Measurements from ENCODE around the gene CBX2.
A peak's percentile ranks its signal among the peaks of the same experiment; 100 is the strongest.

The CBX2 gene

GRCh38 chr17:79832218-79833109 lies 54.5 kb downstream of the CBX2 start:
- DNase-seq (ENCODE audit: low spot score in 2 of 2), result no peak
- no peaks in the 10 kb centered on the region for H3K27me3 Mint-ChIP-seq
- no peaks in the 10 kb centered on the region for H3K9me3 Mint-ChIP-seq
- peaks cover 36% of the 10 kb centered on the region for H3K36me3 Mint-ChIP-seq (ENCODE audit: insufficient read depth)
- ATAC-seq (replicated peaks; ENCODE audit: extremely low read depth, poor library complexity, severe bottlenecking), result no peak
- H3K4me1 Mint-ChIP-seq, result peaks cover 30% of the 10 kb centered on the region
- H3K27ac Mint-ChIP-seq (ENCODE audit: low read depth), result peak overlapping the region; percentile 53
- peak overlapping the region; percentile 56 for H3K4me3 Mint-ChIP-seq

GRCh38 chr17:79833110-79833450 lies 55.1 kb downstream of the CBX2 start:
- Mint-ChIP-seq H3K36me3 (ENCODE audit: insufficient read depth) (peaks cover 41% of the 10 kb centered on the region), H3K9me3 (no peaks in the 10 kb centered on the region), H3K27me3 (no peaks in the 10 kb centered on the region), H3K4me3 (peak overlapping the region; percentile 56), H3K27ac (ENCODE audit: low read depth) (peak overlapping the region; percentile 53), H3K4me1 (peaks cover 35% of the 10 kb centered on the region)
- DNase-seq (ENCODE audit: low spot score in 2 of 2) (no peak), ATAC-seq (replicated peaks; ENCODE audit: extremely low read depth, poor library complexity, severe bottlenecking) (no peak)

GRCh38 chr17:79833744-79834564 lies 56.0 kb downstream of the CBX2 start:
- DNase-seq (ENCODE audit: low spot score in 2 of 2) (no peak), ATAC-seq (replicated peaks; ENCODE audit: extremely low read depth, poor library complexity, severe bottlenecking) (no peak)
- Mint-ChIP-seq H3K4me1 (peaks cover 35% of the 10 kb centered on the region), H3K9me3 (no peaks in the 10 kb centered on the region), H3K27ac (ENCODE audit: low read depth) (peak overlapping the region; percentile 82), H3K36me3 (ENCODE audit: insufficient read depth) (peaks cover 47% of the 10 kb centered on the region), H3K4me3 (peak overlapping the region; percentile 53), H3K27me3 (no peaks in the 10 kb centered on the region)

GRCh38 chr17:79834565-79835469 lies 56.9 kb downstream of the CBX2 start:
- no peaks in the 10 kb centered on the region for H3K9me3 Mint-ChIP-seq
- peaks cover 49% of the 10 kb centered on the region for H3K36me3 Mint-ChIP-seq (ENCODE audit: insufficient read depth)
- H3K27ac Mint-ChIP-seq (ENCODE audit: low read depth), result peak overlapping the region; percentile 82
- ATAC-seq (replicated peaks; ENCODE audit: extremely low read depth, poor library complexity, severe bottlenecking) (no peak), DNase-seq (ENCODE audit: low spot score in 2 of 2) (peak in 1 of 2 donors; percentile 53)
- peaks cover 29% of the 10 kb centered on the region for H3K4me1 Mint-ChIP-seq
- no peaks in the 10 kb centered on the region for H3K27me3 Mint-ChIP-seq
- peak overlapping the region; percentile 53 for H3K4me3 Mint-ChIP-seq

GRCh38 chr17:79835470-79835899 lies 57.5 kb downstream of the CBX2 start:
- peaks cover 29% of the 10 kb centered on the region for H3K4me1 Mint-ChIP-seq
- H3K9me3 Mint-ChIP-seq, result no peaks in the 10 kb centered on the region
- H3K27ac Mint-ChIP-seq (ENCODE audit: low read depth), result peak overlapping the region; percentile 82
- peaks cover 54% of the 10 kb centered on the region for H3K36me3 Mint-ChIP-seq (ENCODE audit: insufficient read depth)
- no peak for ATAC-seq (replicated peaks; ENCODE audit: extremely low read depth, poor library complexity, severe bottlenecking)
- no peaks in the 10 kb centered on the region for H3K27me3 Mint-ChIP-seq
- H3K4me3 Mint-ChIP-seq, result peak overlapping the region; percentile 53
- DNase-seq (ENCODE audit: low spot score in 2 of 2), result no peak

GRCh38 chr17:79835953-79836509 lies 58.1 kb downstream of the CBX2 start:
- no peak overlapping the region for H3K4me3 Mint-ChIP-seq
- ATAC-seq (replicated peaks; ENCODE audit: extremely low read depth, poor library complexity, severe bottlenecking) (no peak), DNase-seq (ENCODE audit: low spot score in 2 of 2) (no peak)
- no peaks in the 10 kb centered on the region for H3K9me3 Mint-ChIP-seq
- no peak overlapping the region for H3K27ac Mint-ChIP-seq (ENCODE audit: low read depth)
- H3K4me1 Mint-ChIP-seq, result peaks cover 29% of the 10 kb centered on the region
- no peaks in the 10 kb centered on the region for H3K27me3 Mint-ChIP-seq
- peaks cover 59% of the 10 kb centered on the region for H3K36me3 Mint-ChIP-seq (ENCODE audit: insufficient read depth)

- no peak for DNase-seq (ENCODE audit: low spot score in 2 of 2)
Observed at GRCh38 chr17:79836510-79836971, 58.6 kb downstream of the CBX2 start.

GRCh38 chr17:79836972-79837887 lies 59.3 kb downstream of the CBX2 start:
- Mint-ChIP-seq H3K9me3 (no peaks in the 10 kb centered on the region), H3K4me1 (peaks cover 35% of the 10 kb centered on the region), H3K4me3 (peak overlapping the region; percentile 98), H3K36me3 (ENCODE audit: insufficient read depth) (peaks cover 61% of the 10 kb centered on the region), H3K27ac (ENCODE audit: low read depth) (peak overlapping the region; percentile 89), H3K27me3 (peaks cover 8% of the 10 kb centered on the region)
- ATAC-seq (replicated peaks; ENCODE audit: extremely low read depth, poor library complexity, severe bottlenecking) (peak; percentile 34), DNase-seq (ENCODE audit: low spot score in 2 of 2) (peak; percentile 35 to 52)

More at GRCh38 chr17:79836510-79836971, 58.6 kb downstream of the CBX2 start:
- Mint-ChIP-seq H3K27ac (ENCODE audit: low read depth) (peak overlapping the region; percentile 79), H3K9me3 (no peaks in the 10 kb centered on the region), H3K4me3 (peak overlapping the region; percentile 98), H3K4me1 (peaks cover 29% of the 10 kb centered on the region), H3K27me3 (peaks cover under 1% of the 10 kb centered on the region), H3K36me3 (ENCODE audit: insufficient read depth) (peaks cover 57% of the 10 kb centered on the region)
- ATAC-seq (replicated peaks; ENCODE audit: extremely low read depth, poor library complexity, severe bottlenecking), result no peak

All from central memory CD8-positive, alpha-beta T cell (primary cell).